ENCODE measurements around the gene BTBD7.

BTBD7 gene

DNA sequence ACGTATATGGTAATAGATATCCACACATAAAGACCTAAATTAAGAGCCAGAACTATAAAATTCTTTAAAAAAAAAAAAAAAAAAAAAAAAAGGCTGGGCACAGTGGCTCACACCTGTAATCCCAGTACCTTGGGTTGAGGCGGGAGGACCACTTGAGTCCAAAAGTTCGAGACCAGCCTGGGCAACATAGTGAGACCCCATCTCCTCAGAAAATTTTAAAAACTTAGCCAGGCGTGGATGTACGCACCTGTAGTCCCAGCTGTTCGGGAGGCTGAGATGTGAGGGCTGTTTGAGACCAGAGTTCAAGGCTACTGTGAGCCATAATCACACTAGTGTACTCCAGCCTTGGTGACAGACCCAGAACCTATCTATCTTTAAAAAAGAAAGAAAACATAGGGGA, 4.3 kb downstream of the BTBD7 start:
- DNase-seq = no peak

DNA sequence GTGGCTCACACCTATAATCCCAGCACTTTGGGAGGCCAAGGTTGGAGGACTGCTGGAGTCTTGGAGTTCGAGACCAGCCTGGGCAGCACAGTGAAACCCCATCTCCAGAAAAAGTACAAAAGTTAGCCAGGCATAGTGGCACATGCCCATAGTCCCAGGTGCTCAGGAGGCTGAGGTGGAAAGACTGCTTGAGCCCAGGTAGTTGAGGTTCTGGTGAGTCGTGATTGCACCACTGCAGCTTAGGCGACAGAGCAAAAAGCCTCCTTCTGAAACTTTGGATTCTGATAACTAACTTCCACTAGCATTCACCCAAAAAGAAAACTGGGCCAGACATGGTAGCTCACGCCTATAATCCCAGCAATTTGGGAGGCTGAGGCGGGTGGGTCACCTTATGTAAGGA, 6.6 kb downstream of the BTBD7 start:
- DNase-seq = no peak

DNA sequence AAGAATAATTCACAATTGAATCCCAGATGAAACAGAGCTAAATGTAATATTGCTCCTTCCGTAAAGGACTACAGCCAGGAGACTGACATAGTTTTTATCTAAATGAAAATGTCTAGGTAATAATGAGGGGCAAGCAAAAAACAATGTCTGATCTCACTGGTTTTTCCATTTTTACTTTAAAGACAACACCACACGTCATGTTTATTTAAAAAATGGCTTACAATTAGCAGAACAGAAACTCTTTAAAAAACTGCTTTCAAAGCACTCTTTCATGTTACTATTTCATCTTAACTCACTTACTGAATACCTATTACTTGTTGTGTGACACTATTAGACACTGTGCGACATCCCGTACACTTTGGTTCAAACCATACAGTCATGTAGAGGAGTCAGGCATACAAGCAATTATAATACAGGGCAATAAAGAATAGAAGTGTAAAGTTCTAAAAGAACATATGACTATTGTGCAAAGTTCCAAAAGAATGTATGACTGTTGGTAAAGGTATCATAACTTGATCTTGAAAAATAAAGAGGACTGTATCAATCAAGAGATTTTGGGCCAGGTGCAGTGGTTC, 9.1 kb downstream of the BTBD7 start:
- no peak for DNase-seq

DNA sequence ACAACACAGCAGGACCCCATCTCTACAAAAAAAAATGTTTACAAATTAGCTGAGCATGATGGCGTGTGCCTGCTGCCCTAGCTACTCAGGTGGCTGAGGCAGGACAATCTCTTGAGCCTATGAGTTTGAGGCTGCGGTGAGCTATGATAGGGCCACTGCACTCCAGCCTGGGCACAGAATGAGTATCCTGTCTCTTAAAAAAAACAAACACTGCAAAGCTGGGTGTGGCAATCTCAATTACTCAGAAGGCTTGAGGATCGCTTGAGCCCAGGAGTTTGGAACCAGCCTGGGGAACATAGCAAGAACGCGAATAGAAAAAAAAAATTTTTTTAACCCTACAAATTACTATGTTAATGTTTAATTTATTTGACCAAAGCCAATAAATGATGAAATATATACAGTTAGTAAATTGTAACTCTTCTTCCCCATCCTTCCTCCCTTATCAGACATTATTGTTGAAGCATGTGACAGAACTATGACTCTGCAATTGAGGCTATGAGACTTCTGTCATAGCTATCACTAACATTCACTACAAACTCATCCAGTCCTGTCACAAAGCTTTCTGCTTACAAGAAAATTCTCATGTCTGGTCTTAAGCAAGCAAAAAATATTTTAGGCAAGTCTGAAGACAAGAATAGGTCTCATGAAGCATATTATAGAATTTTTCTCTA, 9.8 kb downstream of the BTBD7 start:
- no peak for DNase-seq

DNA sequence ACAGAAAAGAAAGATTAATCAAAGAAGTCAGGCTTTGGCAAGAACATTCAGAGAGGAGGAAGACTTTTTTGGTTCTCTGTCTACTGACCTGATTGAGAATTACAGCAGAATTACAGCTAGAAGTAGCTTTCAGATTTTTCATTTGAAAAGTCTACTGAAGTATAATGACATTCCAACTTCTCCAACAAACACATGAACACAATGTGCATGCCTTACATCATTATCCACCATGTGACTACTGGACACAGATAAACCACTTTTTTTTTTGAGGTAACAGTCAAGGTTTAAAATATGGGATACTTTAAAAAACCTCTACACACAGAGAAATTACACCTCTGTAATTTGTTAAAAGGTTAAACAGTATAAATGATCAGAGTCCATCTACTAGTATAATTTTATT, 12.3 kb downstream of the BTBD7 start:
- no peak for DNase-seq

DNA sequence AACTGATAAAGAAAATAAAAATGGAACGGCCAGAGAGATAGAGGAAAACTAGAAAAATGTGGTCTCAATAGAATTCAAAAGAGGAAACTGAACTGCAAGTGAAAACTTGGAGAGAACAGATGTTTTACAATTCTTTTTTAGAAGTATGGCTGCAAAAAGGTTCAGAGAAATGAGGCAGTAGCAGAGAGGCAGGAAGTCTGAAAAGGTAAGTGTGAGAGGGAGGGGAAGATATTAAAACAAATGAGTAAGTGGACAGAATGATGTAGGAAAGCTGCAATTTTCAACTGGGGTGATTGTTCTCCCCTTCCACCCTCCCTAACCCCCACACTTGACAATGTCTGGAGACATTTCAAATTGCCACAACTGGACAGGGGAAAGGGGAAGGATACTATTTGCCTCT, 12.9 kb downstream of the BTBD7 start:
- DNase-seq = no peak

DNA sequence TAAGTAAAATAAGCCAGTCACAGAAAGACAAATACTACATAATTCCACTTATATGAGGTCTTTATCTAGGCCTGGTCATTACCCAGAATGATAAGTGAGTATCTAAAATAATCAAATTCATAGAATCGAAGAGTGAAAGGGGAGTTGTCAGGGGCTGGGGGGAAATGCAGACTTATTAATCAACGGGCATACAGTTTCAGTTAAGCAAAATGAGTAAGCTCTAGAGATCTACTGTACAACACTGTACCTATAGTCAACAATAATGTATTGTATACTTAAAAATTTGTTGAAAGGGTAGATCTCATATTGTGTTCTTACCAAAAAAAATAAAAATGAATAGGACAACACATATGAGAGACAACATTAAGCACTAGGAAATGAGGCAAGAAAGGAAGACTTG, 13.3 kb downstream of the BTBD7 start:
- DNase-seq = no peak

DNA sequence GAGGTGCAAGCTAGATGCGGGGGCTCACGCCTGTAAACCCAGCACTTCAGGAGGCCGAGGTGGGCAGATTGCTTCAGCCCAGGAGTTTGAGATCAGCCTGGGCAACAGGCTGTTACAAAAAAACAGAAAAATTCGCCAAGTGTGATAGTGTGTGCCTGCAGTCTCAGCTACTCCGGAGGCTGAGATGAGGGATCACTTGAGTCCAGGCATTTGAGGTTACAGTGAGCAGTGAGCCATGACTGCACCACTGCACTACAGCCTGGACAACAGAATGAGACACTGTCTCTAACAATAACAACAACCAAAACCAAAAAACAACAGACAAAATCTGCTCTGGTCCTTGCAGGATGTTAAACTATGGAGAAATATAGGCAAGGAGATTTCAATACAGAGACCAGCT, 13.9 kb downstream of the BTBD7 start:
- no peak for DNase-seq

DNA sequence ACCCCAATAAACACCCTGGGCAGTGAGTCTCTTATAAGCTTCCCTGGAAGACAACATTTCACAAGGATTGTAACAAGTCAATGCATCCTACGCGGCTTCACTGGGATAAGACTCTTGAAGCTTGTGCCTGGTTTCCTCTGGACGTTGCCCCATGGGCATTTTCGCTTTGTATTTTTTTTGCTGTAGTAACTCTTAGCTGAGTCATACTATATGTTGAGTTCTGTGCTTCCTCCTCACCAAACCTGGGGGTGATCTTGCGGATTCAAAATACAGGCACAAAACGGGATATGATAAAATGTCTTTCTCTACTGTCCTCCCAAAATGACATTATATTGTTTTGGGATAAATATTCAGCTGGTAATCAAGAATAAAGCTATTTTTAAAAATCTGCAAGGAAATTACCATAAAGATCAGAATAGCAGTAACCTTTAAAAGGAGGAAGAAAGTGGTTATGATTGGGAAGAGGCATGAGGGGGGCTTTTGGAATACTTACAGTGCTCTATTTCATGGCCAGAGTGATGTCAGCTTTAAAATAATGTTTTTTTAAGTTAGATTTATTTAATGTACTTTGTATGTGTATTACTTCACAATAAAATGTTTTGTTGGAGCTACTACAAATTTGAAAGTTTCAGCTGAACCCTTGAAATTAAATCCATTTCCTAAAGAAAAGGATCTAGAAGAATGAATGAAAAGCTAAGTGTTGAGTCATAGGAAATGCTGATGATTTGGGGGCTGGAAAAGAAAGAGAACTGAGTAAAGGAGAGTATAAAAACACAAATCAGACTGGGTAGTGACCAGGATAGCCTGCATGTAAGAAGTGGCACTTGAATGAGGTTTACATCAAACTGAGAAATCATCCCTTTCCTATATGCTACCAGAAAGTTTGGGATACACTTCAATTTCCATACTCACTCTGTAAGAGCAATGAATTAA, 14.7 kb downstream of the BTBD7 start:
- no peak for DNase-seq

DNA sequence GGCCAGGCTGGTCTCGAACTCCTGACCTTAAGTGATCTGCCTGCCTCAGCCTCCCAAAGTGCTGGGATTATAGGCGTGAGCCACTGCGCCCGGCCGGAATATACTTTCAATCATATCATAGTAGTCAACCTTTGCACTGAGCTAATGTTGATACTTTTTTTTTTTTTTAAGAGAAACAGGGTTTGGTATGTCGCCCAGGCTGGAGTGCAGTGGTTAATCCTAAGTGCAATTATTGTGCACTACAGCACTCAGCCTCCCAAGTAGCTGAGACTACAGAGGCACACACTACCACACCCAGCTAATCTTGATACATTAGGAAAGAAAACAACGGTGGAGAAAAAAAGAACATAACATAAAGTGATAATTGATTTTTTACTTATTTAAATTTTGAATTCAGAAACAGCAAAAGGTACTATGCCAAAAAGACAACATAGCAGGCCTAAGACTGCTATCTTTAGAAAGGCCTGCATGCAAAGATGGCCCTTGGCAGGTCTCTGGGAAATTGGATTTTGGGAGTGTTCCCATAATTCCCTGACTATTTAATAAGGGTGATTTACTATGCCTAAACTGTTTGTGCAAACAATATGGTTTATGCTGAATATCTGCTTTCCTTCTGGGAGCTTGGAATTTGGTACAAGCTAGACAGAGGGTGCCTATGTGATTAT, 15.5 kb downstream of the BTBD7 start:
- no peak for DNase-seq

DNA sequence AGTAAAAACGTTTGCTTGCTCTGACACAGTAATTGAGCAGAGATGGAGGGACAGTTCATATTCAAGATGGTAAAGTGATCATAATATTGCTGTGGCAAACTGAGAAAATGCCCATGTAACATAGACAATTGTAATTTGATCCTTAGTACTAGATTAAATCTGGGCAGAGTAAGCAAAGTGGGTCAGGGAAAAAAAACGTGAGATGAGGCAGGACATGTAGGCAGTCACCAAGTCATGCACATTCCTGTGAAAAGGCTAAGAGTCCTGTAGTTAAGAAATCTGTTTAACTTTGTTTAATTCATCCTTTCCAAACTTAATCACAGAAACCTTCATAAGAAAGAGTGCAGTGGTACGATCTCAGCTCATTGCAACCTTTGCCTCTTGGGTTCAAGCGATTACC, 16.1 kb downstream of the BTBD7 start:
- no peak for DNase-seq

DNA sequence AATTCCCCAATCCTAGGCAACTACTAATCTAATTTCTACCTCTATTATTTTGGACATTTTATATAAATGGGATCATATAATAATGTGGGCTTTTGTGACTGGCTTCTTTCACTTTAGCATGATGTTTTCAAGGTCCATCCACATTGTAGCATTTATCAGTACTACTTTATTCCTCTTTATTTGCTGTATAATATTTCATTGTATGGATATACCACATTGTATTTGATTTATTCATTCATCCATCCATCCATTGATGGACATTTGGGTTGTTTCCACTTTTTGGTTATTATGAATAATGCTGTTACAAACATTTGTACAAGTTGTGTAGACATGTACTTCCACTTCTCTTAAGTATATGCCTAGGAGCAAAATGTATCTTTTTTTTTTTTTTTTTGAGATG, 17.3 kb downstream of the BTBD7 start:
- no peak for DNase-seq

DNA sequence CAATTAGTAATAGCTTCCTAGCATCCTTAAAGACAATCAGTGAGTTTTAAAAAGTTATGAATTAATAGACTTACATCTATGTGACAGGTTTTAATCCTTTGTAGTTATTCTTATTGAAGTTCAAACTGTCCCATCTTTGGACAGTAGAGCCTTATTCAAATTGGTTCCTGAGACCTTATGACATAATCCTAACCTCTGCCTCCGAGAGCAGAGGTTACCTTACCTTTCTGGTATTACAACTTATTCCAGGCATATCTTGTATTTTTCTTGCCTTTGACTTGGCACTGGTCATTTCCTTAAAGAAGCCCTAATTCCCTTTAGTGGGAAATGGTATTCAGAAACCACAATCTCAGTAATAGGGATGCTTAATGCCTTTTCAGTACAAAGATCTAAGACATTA, 21.8 kb downstream of the BTBD7 start:
- no peak for DNase-seq

DNA sequence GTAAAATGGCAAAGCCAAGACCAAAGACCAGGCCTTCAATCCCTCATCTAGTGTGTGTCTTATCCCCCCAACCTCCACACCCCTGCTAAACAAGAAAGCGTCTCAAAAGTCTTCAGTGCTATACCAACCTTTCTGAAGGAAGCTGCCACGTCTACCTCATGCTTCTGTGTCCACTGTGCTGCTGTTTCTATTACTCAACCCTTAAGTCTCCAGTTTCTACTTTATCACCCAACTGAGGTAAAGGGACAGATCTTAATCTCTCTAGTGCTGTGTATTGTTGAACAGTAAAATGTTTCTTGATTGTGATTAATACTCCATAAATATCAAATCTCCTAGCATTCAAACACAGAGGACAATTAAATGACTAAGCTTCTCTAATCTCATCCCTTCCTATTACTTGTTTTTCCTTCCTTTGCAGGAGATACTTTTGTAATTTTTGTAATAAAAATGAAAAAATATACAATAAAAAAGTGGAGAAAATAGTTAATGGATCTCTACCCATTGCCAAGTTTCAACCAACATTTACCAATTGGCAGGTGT, 23.3 kb downstream of the BTBD7 start:
- no peak for DNase-seq

DNA sequence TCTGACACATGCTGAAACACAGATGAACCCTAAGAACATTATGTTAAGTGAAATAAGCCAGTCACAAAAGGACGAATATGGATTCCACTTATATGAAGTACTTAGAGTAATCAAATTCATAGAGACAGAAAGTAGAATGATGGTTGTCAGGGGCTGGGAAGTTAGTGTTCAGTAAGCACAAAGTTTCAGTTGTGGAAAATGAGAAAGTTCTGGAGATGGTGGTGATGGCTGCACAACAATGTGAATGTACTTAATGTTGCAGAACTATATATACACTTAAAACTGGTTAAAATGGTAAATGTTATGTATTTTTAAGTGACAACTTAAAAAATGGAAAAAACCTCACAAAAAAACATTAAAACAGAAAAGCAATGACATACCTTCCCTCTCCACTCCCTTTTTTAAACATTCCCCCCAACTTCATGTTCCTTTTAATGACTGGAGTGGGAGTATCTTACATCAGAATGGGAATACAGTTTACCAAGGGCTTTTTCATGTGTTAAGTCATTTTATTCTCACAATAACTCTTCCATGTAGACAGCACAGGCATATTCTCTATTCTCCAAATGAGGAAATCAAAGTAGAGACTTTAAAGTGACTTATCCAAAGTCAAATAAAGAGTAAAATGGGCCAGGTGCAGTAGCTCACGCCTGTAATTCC, 24.0 kb downstream of the BTBD7 start:
- DNase-seq = no peak

DNA sequence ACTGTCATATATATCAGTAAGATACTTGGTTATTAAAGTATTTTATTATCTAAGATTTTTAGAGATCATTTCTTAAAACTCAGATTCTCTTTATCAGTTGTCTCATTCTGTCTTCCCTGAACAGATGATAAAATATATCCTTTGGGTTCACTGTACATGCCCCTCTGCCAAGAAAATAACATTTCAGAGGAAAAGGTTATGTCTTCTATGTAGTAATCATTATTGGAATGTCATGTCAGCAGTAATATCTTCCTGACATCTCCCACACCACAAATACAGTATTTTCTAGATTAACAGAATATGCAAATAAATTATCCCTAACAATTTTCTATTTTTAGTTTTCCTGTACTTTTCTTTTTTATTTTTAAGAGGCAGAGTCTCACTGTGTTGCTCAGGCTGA, 26.0 kb downstream of the BTBD7 start:
- DNase-seq = no peak

DNA sequence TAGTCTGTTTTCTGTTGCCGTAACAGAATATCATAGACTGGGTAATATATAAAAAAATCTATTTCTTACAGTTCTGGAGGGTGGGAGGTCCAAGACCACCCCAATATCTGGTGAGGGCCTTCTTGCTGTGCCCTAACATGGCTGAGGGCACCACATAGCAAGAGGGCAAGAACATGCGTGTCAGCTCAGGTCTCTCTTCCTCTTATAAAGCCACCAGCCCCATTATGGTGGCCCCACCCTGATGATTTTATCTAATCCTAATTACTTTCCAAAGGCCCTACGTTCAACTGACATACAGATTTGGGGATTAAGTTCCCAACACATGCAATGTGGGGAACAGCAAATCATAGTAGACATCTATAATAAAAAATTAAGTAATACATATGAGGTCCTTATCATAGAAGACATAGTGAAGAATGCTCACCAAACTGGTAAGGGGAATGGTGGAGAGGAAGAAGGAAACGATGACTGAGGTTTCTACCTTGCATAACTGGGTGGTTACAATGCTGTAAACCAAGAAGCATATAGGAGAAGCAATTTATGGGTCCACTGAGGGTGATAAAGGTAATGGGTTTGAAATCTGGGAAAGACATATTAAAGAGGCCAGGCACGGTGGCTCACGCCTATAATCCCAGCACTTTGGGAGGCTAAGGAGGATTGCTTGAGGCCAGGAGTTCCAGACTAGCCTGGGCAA, 27.0 kb downstream of the BTBD7 start:
- no peak for DNase-seq

DNA sequence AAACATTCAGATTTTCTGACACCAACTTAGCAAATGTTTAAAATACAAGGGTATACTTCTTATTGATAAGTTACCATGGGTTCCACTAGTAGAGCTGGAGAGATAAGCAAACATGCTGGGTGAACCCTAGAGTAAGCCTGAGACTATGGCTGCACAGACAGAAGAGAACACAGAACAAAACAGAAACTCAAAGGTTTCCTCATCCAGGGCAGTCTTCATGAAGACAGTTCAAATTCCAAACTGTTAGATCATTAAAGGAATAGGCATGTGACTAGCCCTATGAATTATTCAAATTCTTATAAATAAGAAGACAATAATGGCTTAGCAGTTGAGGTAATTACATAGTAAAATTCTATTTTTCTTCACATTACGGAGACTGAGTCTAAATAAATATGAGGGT, 28.1 kb downstream of the BTBD7 start:
- DNase-seq = no peak

DNA sequence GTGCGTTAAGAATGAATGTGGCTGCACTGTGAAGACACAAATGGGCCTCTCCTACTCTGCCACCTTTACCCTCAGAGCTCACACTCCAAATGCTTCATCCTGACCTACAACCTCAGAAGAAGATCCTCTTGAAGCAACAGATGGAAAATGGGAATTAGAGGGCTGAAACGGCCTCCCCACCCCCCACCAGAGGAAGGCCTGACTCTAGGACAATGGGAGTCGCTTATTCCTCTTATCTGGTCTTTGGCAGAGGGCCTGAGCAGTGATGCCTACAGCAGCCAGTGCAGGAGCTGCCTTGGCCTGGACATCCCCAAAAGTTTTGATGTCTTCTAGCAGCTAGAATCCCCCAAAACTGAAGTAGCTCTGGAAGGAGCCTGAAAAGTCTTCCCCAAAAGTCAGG, 29.2 kb downstream of the BTBD7 start:
- DNase-seq = no peak

DNA sequence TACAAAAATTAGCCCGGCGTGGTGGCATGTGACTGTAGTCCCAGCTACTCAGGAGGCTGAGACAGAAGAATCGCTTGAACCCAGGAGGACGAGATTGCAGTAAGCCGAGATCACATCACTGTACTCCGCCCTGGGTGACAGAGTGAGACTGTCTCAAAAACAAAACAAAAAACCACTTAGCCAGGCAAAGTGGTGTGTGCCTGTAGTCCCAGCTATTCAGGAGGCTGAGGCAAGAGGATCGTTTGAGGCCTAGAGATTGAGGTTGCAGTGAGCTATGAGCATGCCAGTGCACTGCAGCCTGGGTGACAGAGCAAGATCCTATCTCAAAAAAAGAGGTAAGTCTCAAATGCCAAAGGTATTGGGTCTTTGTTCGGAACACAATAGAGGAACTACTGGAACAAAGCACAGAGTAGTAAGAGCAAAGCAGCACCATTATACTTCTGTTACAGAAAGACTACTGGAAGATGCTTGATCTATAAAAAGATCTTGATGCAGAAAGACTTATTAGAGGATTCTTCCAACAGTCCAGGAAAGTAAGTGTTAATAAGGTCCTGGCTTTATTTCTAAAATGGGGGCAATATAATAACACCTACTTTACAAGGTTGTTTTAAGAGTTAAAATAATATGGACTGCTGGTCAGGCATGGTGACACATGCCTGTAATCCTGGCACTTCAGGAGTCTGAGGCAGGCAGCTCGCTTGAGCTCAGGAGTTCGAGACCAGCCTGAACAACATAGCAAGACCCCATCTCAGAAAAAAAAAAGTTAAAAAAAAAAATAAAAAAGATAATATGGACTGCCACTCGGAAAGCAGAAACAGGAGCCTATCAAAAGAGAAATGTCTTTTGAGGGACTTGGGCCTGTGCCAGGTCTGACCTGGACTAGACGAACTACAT, 29.9 kb downstream of the BTBD7 start:
- DNase-seq = no peak

DNA sequence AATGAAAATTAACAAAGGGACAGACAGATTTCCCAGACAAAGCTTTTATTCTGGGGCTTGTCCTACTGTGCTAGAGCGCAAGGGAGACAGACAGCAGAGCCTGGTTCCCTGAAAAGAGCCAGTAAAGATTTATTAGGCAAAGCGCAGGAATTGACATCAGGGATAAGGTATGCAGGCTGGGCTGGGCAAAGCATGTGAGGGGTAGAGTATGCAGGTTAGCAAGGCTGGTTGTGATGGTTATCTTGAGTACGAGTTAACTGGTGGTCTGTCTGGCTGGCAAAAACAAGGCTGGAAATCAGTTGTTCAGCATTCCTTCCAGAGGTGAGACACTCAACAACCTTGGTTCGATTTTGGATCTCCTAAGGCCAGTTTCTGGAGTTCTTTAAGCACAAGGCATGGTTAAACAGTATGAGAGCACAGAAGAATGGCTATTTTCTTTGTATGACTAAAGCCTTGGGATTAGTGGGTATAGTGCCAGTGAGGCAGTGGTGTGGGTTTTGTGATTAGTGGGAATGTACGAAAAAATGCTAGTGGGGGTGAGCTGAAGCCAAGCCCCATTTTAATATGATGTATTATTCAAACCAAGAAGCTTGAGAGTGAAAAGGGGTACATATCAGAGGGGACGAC, 30.9 kb downstream of the BTBD7 start:
- DNase-seq = no peak

Data from NCI-H748 treated with DMSO at 0.1 percent for 48 hours (cell line).